ENCODE measurements around the gene RSBN1L.
"Not testable (repeated sequence)": the region's sequence is repeated elsewhere in the genome, so short reads cannot be mapped to it uniquely, and the experiment has no call there.

Gene RSBN1L

DNA sequence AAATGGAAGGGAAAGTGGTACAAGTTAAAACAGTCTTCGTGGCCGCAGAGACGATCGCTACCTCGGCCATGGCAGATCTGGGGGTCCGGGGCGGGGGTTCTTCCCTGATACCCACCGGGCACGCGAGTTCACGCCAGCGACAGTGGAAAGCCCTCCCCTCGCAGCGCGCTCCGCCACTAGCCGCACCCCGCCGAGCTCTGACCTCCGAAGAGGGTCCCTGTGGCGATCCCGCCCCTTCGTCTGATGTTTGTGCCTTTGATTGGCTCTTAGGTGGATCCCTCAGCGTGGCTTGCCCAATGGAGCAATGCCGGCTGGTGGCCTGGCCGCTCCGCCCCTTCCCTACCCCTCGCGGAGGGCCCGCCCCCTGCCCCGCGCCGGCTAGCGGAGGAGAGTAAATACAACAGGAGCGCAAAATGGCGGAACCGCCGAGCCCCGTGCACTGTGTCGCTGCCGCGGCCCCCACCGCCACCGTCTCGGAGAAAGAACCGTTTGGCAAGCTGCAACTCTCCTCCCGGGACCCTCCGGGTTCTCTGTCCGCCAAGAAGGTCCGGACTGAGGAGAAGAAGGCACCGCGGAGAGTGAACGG lies at the start of gene RSBN1L:
RSBN1L (plus strand) TSS at position 403 of the 586 bp plus-strand sequence; CDS start at position 414, 11 bp downstream.
- peak; percentile 89 to 99 for DNase-seq (ENCODE audit: low read depth in 1 of 2, low spot score in 1 of 2)
- TF ChIP-seq JUND (IDR thresholded peaks at IDR 0.05; ENCODE audit: low read depth): no peak
- in situ Hi-C loops (cut with HindIII; ENCODE audit: low pct_unique_long_range_greater_than_20kb, low sequenced_read_pairs): no loop called here

DNA sequence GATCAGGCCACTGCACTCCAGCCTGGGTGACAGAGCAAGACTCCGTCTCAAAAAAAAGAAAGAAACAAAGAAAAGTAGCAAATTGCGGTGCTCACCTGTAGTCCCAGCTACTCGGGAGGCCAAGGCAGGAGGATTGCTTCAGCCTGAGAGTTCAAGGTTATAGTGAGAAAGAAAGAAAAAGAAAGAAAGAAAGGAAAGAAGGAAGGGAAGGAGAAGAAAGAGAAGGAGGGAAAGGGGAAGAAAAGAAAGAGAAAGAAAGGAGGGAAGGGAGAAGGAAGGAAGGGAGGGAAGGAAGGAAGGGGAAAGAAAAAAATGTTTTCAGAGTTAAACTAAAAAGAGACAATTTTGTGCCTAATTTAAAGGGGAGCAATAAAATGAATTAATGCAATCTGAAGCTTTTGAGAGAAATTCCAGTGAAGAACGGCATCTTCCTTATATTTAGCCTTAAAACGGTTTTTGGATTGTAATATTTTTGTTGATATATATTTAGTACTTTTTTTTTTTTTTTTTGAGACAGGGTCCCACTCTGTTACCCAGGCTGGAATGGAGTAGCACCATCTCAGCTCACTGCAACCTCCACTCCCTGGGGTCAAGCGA lies 47.4 kb upstream of the RSBN1L start:
- TF ChIP-seq JUND (IDR thresholded peaks at IDR 0.05; ENCODE audit: low read depth): no peak
- in situ Hi-C loops (cut with HindIII; ENCODE audit: low pct_unique_long_range_greater_than_20kb, low sequenced_read_pairs): no loop called here
- no peak for DNase-seq (ENCODE audit: low read depth in 1 of 2, low spot score in 1 of 2)

DNA sequence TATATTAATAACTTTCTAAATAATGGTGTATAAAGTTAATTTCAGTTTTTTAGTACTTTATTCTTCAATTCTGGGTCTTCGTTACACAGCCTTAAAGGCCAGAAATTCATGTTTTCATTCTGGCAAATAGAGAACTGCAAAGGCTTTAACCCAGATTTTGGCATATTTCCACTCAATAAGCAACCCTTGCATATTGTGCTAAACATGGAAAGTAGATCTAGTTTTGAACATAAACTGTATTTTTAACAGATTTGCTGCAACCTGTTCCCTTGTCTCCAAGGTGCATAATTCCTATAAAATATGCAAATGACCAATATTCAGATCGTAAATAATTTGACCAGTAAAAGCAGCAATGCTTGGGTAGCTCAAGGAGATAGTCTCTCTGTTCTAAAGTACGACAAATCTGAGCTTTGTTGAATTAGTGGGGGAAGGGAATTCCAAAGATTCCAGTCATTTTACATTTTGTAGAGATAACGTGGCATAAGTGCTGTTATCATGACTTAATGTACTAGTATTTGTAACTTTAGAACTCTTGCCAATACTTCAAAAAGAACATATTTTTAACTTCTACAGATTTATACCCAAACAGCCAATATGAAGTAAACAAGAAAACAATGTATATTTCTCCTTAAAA lies 46.4 kb upstream of the RSBN1L start:
- in situ Hi-C loops (cut with HindIII; ENCODE audit: low pct_unique_long_range_greater_than_20kb, low sequenced_read_pairs): no loop called here
- no peak for TF ChIP-seq JUND (IDR thresholded peaks at IDR 0.05; ENCODE audit: low read depth)
- DNase-seq (ENCODE audit: low read depth in 1 of 2, low spot score in 1 of 2): no peak

DNA sequence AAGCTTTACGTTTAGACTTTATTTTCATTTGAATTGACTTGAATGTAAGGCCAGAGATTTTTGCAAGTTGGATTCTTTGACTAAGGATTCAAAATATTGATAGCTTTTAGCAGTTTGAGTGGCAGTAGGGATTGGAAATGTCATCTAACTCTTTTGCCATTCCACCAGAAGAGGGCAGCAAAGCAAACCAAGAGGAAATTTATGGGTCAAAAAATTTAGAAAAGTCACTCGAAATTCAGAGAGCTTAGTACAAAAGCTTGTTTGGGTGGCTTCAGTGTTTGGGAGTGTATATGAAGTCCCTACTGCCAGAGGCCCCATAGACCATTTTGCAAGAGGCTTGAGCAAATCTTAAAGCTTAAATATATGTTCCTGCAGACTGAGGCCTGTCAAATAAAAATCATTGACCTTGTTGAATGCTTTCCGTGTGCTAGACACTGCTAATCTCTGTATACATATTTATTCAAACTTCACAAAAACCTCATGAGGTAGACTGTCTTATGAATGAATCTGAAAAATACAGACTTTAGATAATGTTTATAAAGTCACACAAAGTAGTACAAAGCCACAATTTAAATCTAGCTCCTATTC lies 44.6 kb upstream of the RSBN1L start:
- in situ Hi-C loops (cut with HindIII; ENCODE audit: low pct_unique_long_range_greater_than_20kb, low sequenced_read_pairs): no loop called here
- DNase-seq (ENCODE audit: low read depth in 1 of 2, low spot score in 1 of 2): peak; percentile 36 to 60
- no peak for TF ChIP-seq JUND (IDR thresholded peaks at IDR 0.05; ENCODE audit: low read depth)

DNA sequence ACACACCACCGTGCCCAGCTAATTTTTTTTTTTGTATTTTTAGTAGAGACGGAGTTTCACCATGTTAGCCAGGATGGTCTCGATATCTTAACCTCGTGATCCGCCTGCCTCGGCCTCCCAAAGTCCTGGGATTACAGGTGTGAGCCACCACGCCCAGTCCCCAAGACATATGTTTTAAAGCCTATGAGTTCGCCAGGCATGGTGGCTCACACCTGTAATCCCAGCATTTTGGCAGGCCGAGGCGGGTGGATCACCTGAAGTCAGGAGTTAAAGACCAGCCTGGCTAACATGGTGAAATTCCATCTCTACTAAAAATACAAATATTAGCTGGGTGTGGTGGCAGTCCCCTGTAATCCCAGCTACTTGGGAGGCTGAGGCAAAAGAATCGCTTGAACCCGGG lies 43.4 kb upstream of the RSBN1L start:
- in situ Hi-C loops (cut with HindIII; ENCODE audit: low pct_unique_long_range_greater_than_20kb, low sequenced_read_pairs); DNase-seq (ENCODE audit: low read depth in 1 of 2, low spot score in 1 of 2): not testable (repeated sequence)

DNA sequence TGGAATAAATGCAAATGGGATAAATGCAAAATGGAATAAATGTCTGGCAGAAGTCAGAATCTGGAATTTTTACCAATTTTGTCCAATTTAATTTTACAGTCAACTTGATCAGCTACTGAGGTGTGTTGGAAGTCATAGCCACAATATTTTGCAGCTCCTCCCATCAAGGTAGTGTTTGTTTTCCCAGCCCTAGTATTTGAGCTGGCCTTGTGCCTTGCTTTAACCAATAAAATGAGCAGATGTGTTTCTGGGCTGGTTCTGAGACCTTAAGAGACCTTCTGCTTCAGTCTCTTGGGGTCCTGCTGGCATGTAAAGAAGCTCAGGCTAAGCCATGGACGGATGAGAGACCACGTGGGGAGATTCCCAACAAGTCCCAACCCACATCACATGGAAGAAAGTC lies 42.7 kb upstream of the RSBN1L start:
- no peak for TF ChIP-seq JUND (IDR thresholded peaks at IDR 0.05; ENCODE audit: low read depth)
- in situ Hi-C loops (cut with HindIII; ENCODE audit: low pct_unique_long_range_greater_than_20kb, low sequenced_read_pairs): no loop called here
- DNase-seq (ENCODE audit: low read depth in 1 of 2, low spot score in 1 of 2): peak in 1 of 2 experiments; percentile 56

DNA sequence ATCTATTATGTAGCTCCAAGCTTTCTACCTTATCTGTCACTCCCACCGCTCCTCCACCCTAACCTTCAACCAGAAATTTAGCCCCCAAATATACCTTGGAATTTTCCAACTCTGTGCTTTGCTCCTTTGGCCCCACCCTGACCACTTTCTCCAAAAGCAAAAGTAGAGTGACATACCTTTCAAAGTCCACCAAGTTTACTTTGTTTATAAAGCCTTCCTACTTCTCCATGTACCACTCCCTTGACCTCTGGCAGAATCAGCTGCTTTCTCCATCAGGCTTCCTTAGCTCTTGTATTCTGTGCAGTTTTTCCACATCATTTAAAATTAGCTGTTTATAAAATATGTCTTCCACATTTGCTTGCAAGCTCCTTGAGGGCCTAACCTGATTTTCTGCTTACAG lies 40.9 kb upstream of the RSBN1L start:
- in situ Hi-C loops (cut with HindIII; ENCODE audit: low pct_unique_long_range_greater_than_20kb, low sequenced_read_pairs): no loop called here

DNA sequence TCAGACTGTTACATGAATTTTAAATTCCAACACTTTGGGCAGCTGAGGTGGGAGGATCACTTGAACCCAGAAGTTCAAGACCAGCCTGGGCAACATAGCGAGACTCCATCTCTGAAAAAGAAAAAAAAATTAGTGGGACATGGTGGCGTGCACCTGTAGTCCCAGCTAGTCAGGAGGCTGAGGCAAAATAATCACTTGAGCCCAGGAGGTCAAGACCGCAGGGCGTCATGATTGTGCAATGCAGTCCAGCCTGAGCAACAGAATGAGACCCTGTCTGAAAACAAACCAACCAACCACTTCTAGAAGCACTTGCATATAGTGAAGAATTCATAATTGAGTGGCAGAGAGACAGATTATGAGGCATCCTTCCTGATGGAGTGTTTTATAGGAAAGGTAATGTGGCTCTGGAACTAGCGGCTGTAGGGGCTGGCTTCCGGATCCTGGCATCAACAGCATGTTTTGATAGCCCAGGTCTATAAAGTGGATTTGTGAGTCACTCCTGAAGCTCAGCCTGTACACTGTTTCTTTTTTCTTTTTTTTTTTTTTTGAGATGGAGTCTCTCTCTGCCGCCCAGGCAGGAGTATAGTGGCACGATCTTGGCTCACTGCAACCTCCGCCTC lies 40.3 kb upstream of the RSBN1L start:
- TF ChIP-seq JUND (IDR thresholded peaks at IDR 0.05; ENCODE audit: low read depth): no peak
- no peak for DNase-seq (ENCODE audit: low read depth in 1 of 2, low spot score in 1 of 2)
- in situ Hi-C loops (cut with HindIII; ENCODE audit: low pct_unique_long_range_greater_than_20kb, low sequenced_read_pairs): no loop called here

More for the DNA sequence above, 40.9 kb upstream of the RSBN1L start:
- DNase-seq (ENCODE audit: low read depth in 1 of 2, low spot score in 1 of 2): no peak
- TF ChIP-seq JUND (IDR thresholded peaks at IDR 0.05; ENCODE audit: low read depth): no peak

DNA sequence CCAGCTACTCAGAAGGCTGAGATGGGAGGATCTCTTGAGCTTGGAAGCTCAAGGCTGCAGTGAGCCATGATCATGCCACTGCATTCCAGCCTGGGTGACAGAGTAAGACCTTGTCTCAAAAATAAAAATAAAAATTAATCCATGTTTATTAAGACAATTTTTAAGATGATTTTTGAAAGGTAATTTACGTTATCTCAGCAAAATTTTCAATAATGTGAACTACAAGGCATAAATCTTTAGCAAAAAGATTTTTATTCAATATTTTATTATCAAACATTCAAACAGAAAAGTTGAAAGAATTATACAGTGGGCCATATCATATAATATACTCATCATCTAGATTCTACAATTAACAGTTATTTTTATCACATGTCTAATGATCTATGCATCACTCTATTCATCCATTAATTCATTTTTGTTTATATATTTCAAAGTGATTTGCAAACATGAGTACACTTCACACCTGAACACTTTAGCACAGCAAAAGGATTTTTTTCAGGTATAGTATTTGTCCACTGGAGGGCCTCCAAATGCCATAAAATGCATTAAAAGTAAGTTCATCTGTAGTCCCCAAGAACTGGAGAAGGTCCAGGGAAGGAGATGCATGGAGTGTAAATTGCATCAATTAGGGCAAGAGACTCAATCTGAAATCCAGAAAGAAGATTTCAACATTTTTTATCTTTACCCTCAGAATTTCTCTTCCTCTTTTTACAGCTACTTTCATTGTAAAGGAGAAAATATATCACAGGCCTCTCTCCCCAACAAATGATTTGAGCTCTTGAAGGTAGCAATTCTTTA lies 38.6 kb upstream of the RSBN1L start:
- DNase-seq (ENCODE audit: low read depth in 1 of 2, low spot score in 1 of 2): peak; percentile 48 to 84
- no peak for TF ChIP-seq JUND (IDR thresholded peaks at IDR 0.05; ENCODE audit: low read depth)

DNA sequence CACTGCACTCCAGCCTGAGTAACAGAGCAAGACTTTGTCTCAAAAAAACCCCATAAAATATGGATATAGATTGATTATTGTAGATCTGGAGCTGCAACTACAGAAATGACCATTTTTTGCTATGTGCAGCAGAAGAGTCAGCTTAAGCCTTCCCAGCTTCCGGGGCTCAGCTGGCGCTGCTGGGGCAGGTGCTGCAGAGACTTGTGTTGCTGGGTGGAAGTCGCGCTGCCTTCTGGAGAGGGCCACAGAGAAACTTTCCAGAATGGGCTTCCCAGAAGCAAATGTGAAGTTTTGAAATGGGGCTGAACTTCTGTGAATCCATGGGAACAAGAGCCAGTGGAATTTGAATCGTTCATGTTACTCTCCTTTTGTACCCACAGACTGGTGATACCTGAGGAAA lies 37.3 kb upstream of the RSBN1L start:
- DNase-seq (ENCODE audit: low read depth in 1 of 2, low spot score in 1 of 2): no peak
- no peak for TF ChIP-seq JUND (IDR thresholded peaks at IDR 0.05; ENCODE audit: low read depth)
- in situ Hi-C loops (cut with HindIII; ENCODE audit: low pct_unique_long_range_greater_than_20kb, low sequenced_read_pairs): no loop called here

More for the DNA sequence above, 38.6 kb upstream of the RSBN1L start:
- in situ Hi-C loops (cut with HindIII; ENCODE audit: low pct_unique_long_range_greater_than_20kb, low sequenced_read_pairs): no loop called here

DNA sequence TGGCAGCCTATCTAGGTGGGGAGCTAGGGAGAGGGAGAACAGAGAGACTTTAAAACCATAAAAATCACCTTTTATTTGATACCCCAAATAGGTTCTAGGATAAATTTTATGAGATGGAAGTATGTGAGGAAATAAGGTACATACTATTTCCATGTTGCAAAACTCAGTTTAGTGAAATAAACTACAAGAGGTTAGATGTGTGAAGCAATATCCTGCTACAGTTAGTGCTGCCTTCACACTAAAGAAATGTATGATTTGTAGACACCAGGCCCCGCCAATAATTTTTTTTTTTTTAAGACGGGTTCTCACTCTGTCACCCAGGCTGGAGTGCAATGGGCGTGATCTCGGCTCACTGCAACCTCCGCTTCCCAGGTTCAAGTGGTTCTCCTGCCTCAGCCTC lies 34.4 kb upstream of the RSBN1L start:
- in situ Hi-C loops (cut with HindIII; ENCODE audit: low pct_unique_long_range_greater_than_20kb, low sequenced_read_pairs): no loop called here
- no peak for DNase-seq (ENCODE audit: low read depth in 1 of 2, low spot score in 1 of 2)
- no peak for TF ChIP-seq JUND (IDR thresholded peaks at IDR 0.05; ENCODE audit: low read depth)

DNA sequence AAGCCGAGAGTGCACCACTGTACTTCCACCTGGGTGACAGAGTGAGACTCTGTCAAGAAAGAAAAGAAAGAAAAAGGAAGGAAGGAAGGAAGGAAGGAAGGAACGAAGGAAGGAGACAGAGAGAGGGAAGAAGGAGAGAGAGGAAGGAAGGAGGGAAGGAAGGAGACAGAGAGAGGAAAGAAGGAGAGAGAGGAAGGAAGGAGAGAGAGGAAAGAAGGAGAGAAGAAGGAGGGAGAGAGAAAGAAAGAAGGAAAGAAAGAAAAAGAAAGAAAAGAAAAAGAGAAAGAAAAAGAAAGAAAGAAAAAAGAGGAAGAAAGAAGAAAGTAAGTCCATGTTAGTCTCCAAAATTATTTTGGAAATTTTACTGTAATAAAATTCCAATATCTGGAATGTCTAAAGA lies 33.4 kb upstream of the RSBN1L start:
- in situ Hi-C loops (cut with HindIII; ENCODE audit: low pct_unique_long_range_greater_than_20kb, low sequenced_read_pairs): no loop called here
- TF ChIP-seq JUND (IDR thresholded peaks at IDR 0.05; ENCODE audit: low read depth): no peak
- no peak for DNase-seq (ENCODE audit: low read depth in 1 of 2, low spot score in 1 of 2)
